ENCODE measurements around the gene PTPRN2. TPM values are rescaled to one million over a fixed set of nuclear protein-coding genes. Genes with fewer than 3 reads are reported as not detected.

Gene PTPRN2
- total and polyA plus RNA-seq, 2 of the 8 experiments (the other 6 are each of a cell fraction or from before 2014, with no cell fraction given): 2.6 to 4.5 TPM

- TF ChIP-seq POLR2AphosphoS5 (IDR thresholded peaks at IDR 0.05; ENCODE audit: low read depth, low read length): no peak
- no peak for TF ChIP-seq HDAC6 (IDR thresholded peaks at IDR 0.05; ENCODE audit: low read depth, low read length)
- TF ChIP-seq RFX5 (IDR thresholded peaks at IDR 0.05; ENCODE audit: borderline replicate concordance, low read depth, low read length): no peak
- no peak for TF ChIP-seq TEAD4 (IDR thresholded peaks at IDR 0.05; ENCODE audit: low read depth, low read length)
- TF ChIP-seq TAF7 (optimal IDR thresholded peaks at IDR 0.05; ENCODE audit: borderline replicate concordance, low read depth, low read length): no peak
- TF ChIP-seq FOSL1 (IDR thresholded peaks at IDR 0.05; ENCODE audit: insufficient read depth, low read depth, low read length): no peak
- TF ChIP-seq EZH2 (IDR thresholded peaks at IDR 0.05; ENCODE audit: low read depth, low read length, severe bottlenecking): no peak
Observed at GRCh38 chr7:157587051-157587804, 1000.4 kb downstream of the PTPRN2 start (continued).

Data from H1 (cell line).